Measurements from ENCODE around the gene HDAC9. TPM values are rescaled to one million over a fixed set of nuclear protein-coding genes. Genes with fewer than 3 reads are reported as not detected.

Gene HDAC9
- total RNA-seq, 3 donors from 2014 or later (not counting 1 experiment from before 2014, with no cell fraction given) = 19.1 to 41.1 (median 24.1) TPM

- no peak for DNase-seq
- no peaks in the 10 kb centered on the region for H3K4me1 Mint-ChIP-seq
- Histone ChIP-seq H3K27ac (ENCODE audit: low read length) (no peak overlapping the region), H3K4me3 (ENCODE audit: low read length) (no peak overlapping the region), H3K9me3 (ENCODE audit: control insufficient read depth, insufficient read depth, low read length) (no peaks in the 10 kb centered on the region), H3K36me3 (ENCODE audit: control insufficient read depth, insufficient read depth, low read length) (no peaks in the 10 kb centered on the region), H3K27me3 (ENCODE audit: control insufficient read depth, insufficient read depth, low read length) (no peaks in the 10 kb centered on the region), H3K4me1 (ENCODE audit: control insufficient read depth, insufficient read depth, low read length) (no peaks in the 10 kb centered on the region)
- H3K36me3 Mint-ChIP-seq = no peaks in the 10 kb centered on the region
- H3K27ac Mint-ChIP-seq = no peak overlapping the region
- ATAC-seq = no peak
- TF ChIP-seq CTCF (IDR thresholded peaks at IDR 0.05) = no peak
- 88% methylated on average over 2 of the region's 2 CpGs for WGBS (ENCODE audit: insufficient coverage)
- H3K9me3 Mint-ChIP-seq = peaks cover 7 to 8% of the 10 kb centered on the region in 2 donors
- intact Hi-C loops (cut with micrococcal nuclease) = no loop called here
- H3K4me3 Mint-ChIP-seq = no peak overlapping the region
- no peaks in the 10 kb centered on the region for H3K27me3 Mint-ChIP-seq (ENCODE audit: low read depth in 2 of 2)
Measured at GRCh38 chr7:18788026-18788425, 292.5 kb downstream of the HDAC9 start.

- TF ChIP-seq CTCF (IDR thresholded peaks at IDR 0.05) = no peak
- no peaks in the 10 kb centered on the region for H3K9me3 ChIP-seq (ENCODE audit: control insufficient read depth, insufficient read depth, low read length)
- WGBS (ENCODE audit: insufficient coverage) = 88% methylated on average over 13 of the region's 13 CpGs
- Mint-ChIP-seq H3K36me3 (no peaks in the 10 kb centered on the region), H3K4me3 (no peak overlapping the region), H3K27ac (no peak overlapping the region), H3K9me3 (peaks cover 2% of the 10 kb centered on the region in 2 donors), H3K4me1 (no peaks in the 10 kb centered on the region), H3K27me3 (ENCODE audit: low read depth in 2 of 2) (no peaks in the 10 kb centered on the region)
- no peaks in the 10 kb centered on the region for H3K4me1 ChIP-seq (ENCODE audit: control insufficient read depth, insufficient read depth, low read length)
- no peak for DNase-seq
- H3K36me3 ChIP-seq (ENCODE audit: control insufficient read depth, insufficient read depth, low read length) = no peaks in the 10 kb centered on the region
- H3K4me3 ChIP-seq (ENCODE audit: low read length) = no peak overlapping the region
- intact Hi-C loops (cut with micrococcal nuclease) = no loop called here
- H3K27me3 ChIP-seq (ENCODE audit: control insufficient read depth, insufficient read depth, low read length) = no peaks in the 10 kb centered on the region
- no peak for ATAC-seq
- H3K27ac ChIP-seq (ENCODE audit: low read length) = no peak overlapping the region
Measured at GRCh38 chr7:18792871-18793595, 297.5 kb downstream of the HDAC9 start.

GRCh38 chr7:18796216-18796615 lies 300.7 kb downstream of the HDAC9 start:
- peaks cover 2% of the 10 kb centered on the region in 2 donors for H3K9me3 Mint-ChIP-seq
- H3K27me3 Mint-ChIP-seq (ENCODE audit: low read depth in 2 of 2) = no peaks in the 10 kb centered on the region
- Histone ChIP-seq H3K36me3 (ENCODE audit: control insufficient read depth, insufficient read depth, low read length) (no peaks in the 10 kb centered on the region), H3K4me3 (ENCODE audit: low read length) (no peak overlapping the region), H3K27me3 (ENCODE audit: control insufficient read depth, insufficient read depth, low read length) (no peaks in the 10 kb centered on the region), H3K4me1 (ENCODE audit: control insufficient read depth, insufficient read depth, low read length) (no peaks in the 10 kb centered on the region), H3K9me3 (ENCODE audit: control insufficient read depth, insufficient read depth, low read length) (no peaks in the 10 kb centered on the region), H3K27ac (ENCODE audit: low read length) (no peak overlapping the region)
- H3K27ac Mint-ChIP-seq = no peak overlapping the region
- DNase-seq (no peak), ATAC-seq (no peak)
- H3K4me3 Mint-ChIP-seq = no peak overlapping the region
- intact Hi-C loops (cut with micrococcal nuclease) = no loop called here
- TF ChIP-seq CTCF (IDR thresholded peaks at IDR 0.05) = no peak
- H3K36me3 Mint-ChIP-seq = no peaks in the 10 kb centered on the region
- H3K4me1 Mint-ChIP-seq = no peaks in the 10 kb centered on the region

All from natural killer cell (primary cell).